ENCODE measurements around the gene FAM174A. TPM values are rescaled to one million over a fixed set of nuclear protein-coding genes. Genes with fewer than 3 reads are reported as not detected.

Gene FAM174A
- total and polyA plus RNA-seq, 9 of the 15 experiments (the other 6 are each of a cell fraction or from before 2014, with no cell fraction given): 0.14 to 2.9 (median 1.2) TPM

GRCh38 chr5:100562821-100563220 is 27.6 kb downstream of the FAM174A start:
- no TSS peak for BruUV-seq (replicated peaks)

More at GRCh38 chr5:100562821-100563220, 27.6 kb downstream of the FAM174A start:
- FAIRE-seq (no peak), ATAC-seq (no peak), DNase-seq (ENCODE audit: extremely low read depth in 1 of 4, low spot score in 3 of 4) (no peak)
- TF ChIP-seq MBD2 (IDR thresholded peaks at IDR 0.05; ENCODE audit: borderline replicate concordance, low read depth) (no peak), ZNF445 (CRISPR knock-in tag; IDR thresholded peaks at IDR 0.05; ENCODE audit: low read depth) (no peak), ZSCAN32 (CRISPR knock-in tag; IDR thresholded peaks at IDR 0.05) (no peak), RNF2 (IDR thresholded peaks at IDR 0.05) (no peak), ZNF324 (CRISPR knock-in tag; IDR thresholded peaks at IDR 0.05) (no peak), ZNF316 (IDR thresholded peaks at IDR 0.05) (peak; percentile 52; the same call in 1 of the 2 replicates), NFE2L1 (tag; IDR thresholded peaks at IDR 0.05; ENCODE audit: borderline replicate concordance, low read depth) (0 out of 2 replicates have a peak, but pooled peaks have one; percentile 11), TFAM (CRISPR knock-in tag; conservative IDR thresholded peaks at IDR 0.05) (no peak), DNMT1 (IDR thresholded peaks at IDR 0.05) (no peak), PHF21A (IDR thresholded peaks at IDR 0.05; ENCODE audit: borderline replicate concordance, low read depth) (no peak), NFRKB (IDR thresholded peaks at IDR 0.05; ENCODE audit: low read depth) (no peak), THRB (CRISPR knock-in tag; conservative IDR thresholded peaks at IDR 0.05) (no peak)
- Histone ChIP-seq H3K4me2 (ENCODE audit: insufficient read depth, low read length) (no peak overlapping the region), H3K27ac (ENCODE audit: extremely low read depth, low read depth, low read length) (no peak overlapping the region), H3K79me2 (ENCODE audit: control insufficient read depth, insufficient read depth, low read length) (no peaks in the 10 kb centered on the region), H3K9me3 (replicated peaks; ENCODE audit: control insufficient read depth, insufficient read depth, low read depth, low read length) (no peaks in the 10 kb centered on the region), H4K20me1 (replicated peaks; ENCODE audit: control insufficient read depth, insufficient read depth, low read length) (no peaks in the 10 kb centered on the region), H3K36me3 (ENCODE audit: control insufficient read depth, insufficient read depth, low read length) (no peaks in the 10 kb centered on the region), H3K9me1 (ENCODE audit: control insufficient read depth, insufficient read depth, low read length) (no peaks in the 10 kb centered on the region), H3K4me3 (no peak overlapping the region), H2AFZ (ENCODE audit: low read depth, low read length) (no peak overlapping the region), H3K27me3 (ENCODE audit: control insufficient read depth in 2 of 2, insufficient read depth in 2 of 2, low read length in 2 of 2) (no peaks in the 10 kb centered on the region), H3K9ac (ENCODE audit: insufficient read depth in 1 of 2, low read depth in 2 of 2, low read length in 2 of 2) (no peak overlapping the region), H3K4me1 (replicated peaks in 1 of 2; ENCODE audit: control insufficient read depth in 2 of 2, insufficient read depth in 2 of 2, low read length in 2 of 2) (no peaks in the 10 kb centered on the region)
- in situ Hi-C loops (cut with MboI) (no loop called here), intact Hi-C loops (cut with micrococcal nuclease) (no loop called here)
- POLR2A ChIA-PET: no interaction called here
- CTCF ChIA-PET (ENCODE audit: low intra/inter-chr PET ratio): no interaction called here
